OCI-LY7 (cell line): ENCODE data around the gene NXPH2.

Source experiments
- CTCF ChIP-seq: fragments of 200-600 bp; sonication (generic); conservative IDR thresholded peaks from 2 replicates; pipeline ENCODE4 v1.5.1; 2014; ENCODE audit warnings: mild to moderate bottlenecking, antibody characterized with exemption, low read length, moderate library complexity, mixed read lengths
- EZH2phosphoT487 ChIP-seq: fragments of 200-600 bp; sonication (generic); IDR thresholded peaks from 2 replicates; pipeline ENCODE4 v1.6.1; 2018; ENCODE audit warnings: low read depth, borderline replicate concordance, mild to moderate bottlenecking, mixed run types, antibody characterized with exemption, low read length, moderate library complexity, mixed read lengths

DNA sequence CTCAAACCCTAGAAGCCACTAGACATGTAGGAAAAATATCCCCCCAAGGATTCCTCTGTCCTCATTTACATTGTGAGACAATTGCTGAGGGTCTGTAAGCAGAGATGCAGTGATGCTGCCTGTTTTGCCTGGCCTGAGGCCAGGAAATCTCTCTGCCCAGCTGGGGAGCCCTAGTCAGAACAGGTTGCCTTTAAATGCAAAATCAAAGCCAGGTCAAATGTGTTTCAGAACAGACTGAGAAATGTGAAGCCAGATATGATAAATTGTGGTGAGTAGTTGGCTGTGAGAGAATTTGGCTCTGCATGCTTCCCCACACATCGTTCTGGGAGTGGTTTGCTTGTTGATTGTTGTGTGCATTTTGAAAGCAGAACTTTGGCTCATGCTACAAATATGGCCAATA is 38.4 kb upstream of the NXPH2 start:
- TF ChIP-seq CTCF = no peak
- TF ChIP-seq EZH2phosphoT487 = no peak
